GM21360 (cell line): ENCODE results near the gene PHF21A.
A peak's percentile ranks its signal among the peaks of the same experiment; 100 is the strongest.

Experiments
- ATAC-seq: cut with Tn5 transposase; IDR thresholded peaks from one replicate; pipeline ENCODE4 v1.9.1; 2021; ENCODE audit warnings: mild to moderate bottlenecking, moderate library complexity; ENCODE audit not compliant: unreplicated experiment

The PHF21A gene

DNA sequence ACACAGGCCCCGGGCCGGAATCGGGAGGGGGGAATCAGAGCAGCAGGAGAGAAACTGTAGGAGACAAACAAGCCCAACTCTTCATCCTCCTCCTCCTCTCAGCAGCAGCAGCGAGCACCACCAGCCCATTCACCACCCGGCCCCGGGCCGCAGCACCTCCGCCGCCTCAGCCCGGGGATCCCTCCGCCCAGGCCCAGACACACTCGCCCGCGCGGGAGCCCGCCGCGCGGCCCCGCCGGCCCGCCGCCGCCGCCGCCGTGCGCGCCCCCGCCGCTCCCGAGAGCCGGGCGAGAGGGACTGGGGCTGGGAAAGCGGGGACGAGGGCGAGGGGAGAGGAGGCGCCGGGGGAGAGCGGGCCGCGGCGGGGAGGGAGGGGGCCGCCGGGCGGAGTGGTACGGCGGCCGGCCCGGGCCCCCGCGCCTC, at the start of gene PHF21A:
TSS of gene PHF21A (minus strand) at position 154 of the 423 bp plus-strand sequence. CDS start 37,235 bp downstream, outside the sequence.
- ATAC-seq = peak; percentile 38

DNA sequence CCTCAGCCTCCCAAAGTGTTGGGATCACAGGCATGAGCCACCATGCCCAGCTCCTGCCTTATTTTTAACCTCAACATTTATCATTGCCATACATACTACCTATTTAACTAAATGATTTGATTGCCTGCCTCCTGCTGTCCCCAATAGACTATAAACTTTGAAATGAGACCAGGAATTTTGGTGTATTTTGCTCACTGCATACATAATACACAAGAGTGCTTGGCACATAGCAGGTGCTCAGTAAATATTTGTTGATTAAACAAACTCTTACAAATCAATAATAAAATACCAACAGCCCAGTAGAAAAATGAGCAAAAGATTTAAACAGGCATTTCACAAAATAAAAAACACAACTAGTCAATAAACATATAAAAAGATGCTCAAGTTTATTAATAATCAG, 49.5 kb upstream of the PHF21A start:
- no peak for ATAC-seq

DNA sequence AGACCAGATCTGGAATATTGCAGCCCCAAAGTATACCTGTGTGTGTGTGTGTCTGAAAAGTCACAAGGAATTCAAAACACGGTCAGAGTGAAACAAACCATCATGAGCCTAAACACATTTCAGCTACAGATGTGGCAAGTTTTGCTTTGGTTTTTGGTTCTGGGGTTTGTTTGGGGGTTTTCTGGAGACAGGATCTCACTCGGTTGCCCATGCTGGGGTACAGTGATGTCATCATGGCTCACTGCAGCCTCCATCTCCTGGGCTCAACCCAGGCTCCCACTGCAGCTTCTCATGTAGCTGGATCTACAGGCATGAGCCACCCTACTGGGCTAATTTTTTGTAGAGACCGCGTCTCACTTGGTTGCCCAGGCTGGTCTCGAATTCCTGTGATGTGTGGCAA, 41.4 kb upstream of the PHF21A start:
- no peak for ATAC-seq

DNA sequence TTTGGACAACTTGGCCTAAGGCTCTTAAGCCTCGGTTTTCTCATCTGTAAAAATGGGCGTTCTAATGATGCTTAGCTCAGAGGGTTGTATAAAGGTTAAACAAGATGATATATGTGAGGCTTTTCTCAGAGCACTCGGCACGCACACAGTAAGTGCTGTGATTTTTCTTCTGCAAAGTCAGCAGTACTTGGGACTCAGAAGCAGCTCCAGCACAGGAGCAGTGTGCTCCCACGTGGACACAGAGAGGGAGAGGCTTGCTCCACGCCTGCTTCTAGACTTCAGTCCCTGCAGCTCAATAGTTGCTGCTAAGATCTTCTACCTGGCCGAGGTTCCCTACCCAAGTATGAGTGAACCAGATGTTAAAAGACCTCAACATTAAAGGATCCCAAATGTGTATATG, 39.9 kb upstream of the PHF21A start:
- ATAC-seq = no peak

DNA sequence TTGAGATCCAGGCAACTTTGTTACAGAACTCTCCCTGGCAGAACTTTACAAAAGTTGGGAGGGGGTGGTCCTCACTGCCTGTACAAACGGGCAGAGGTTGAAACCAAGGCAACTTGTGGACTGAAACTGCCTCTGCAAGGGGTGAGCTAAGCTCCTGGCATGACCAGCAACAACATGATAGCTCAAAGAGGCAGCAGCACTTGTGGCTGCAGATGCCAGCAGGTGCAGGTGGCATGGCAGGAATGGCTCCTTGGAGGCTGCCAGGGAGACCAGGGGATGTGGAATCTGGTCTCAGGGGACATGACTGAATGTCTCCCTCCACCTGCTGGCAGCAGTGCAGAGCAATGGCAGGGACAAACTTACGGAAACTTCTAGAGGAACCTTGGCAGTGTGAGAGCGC, 38.8 kb upstream of the PHF21A start:
- no peak for ATAC-seq

DNA sequence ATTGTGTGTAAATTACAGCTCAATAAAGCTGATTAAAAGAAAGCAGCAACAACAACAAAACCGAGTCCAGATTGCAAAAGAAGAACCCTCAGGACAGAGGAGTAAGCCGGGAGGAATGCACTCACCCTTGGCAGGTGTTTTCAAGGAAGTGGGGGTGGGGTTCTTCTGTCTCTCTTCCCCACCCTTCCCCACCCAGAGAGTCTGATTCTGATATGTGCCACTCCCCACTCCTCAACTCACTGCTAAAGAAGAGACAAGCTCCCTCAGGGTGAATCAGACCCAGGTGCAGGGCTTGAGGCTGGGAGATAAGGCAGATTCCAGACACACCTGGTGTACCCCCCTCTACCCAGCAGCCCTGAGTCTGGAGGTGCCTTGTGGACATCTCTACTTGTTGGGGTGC, 38.4 kb upstream of the PHF21A start:
- ATAC-seq = no peak

DNA sequence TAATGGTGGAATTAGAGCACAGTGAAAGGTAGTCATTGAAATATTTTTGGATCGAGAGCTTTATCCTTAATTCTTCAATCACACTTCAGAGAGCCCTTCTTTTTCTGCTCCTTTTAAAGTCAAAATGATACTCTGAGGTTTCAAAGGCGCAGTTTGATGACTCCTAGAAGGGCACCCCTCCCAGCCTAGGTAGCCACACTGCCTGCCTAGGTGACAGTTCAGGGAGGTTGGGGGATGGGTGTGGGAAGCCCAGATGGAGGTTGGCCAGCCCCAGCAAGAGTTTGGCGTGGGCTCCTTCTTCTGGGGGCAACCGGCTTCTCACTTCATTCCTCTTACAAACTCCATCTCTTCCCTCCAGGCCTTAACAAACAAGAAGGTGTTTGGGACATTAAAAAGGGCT, 28.6 kb upstream of the PHF21A start:
- ATAC-seq = no peak

DNA sequence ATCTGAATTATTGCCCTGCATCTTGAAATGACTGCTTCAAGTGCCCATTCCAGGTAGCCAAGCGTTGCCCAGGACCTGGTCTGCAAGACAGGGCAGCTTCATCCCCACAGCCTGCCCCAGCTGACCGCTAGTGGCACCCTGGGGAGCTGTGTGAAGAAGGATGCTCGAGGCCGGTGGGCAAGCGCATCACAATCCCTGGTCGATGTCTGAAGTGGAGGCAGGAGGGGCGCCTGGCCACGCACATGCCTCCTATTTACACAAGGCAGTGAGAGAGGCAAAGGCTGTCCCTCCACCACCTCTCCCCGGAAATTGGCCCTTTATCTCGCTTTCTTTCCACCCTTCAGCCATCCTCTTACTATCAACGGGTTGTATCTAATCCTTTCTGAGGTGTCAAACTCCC, 28.1 kb upstream of the PHF21A start:
- ATAC-seq = no peak

DNA sequence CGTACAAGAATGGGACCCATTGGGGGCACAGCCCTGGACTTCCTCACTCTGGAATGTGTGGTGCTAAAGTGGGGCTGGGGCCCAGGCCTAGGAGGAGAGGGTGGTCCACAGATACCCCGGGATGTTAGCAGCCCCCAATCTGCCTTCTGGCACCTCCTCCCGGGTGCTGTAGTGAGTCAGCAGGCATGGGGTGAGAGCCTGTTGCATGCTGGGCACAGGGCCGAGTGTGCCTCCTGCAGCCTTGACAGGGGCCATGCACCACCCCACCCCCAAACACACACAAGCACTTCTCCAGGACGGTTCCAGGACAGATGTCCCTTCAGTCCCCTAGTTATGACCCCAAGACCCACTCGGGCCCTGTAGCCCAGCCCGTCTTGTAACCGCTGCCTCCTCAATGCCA, 23.5 kb upstream of the PHF21A start:
- ATAC-seq = no peak

DNA sequence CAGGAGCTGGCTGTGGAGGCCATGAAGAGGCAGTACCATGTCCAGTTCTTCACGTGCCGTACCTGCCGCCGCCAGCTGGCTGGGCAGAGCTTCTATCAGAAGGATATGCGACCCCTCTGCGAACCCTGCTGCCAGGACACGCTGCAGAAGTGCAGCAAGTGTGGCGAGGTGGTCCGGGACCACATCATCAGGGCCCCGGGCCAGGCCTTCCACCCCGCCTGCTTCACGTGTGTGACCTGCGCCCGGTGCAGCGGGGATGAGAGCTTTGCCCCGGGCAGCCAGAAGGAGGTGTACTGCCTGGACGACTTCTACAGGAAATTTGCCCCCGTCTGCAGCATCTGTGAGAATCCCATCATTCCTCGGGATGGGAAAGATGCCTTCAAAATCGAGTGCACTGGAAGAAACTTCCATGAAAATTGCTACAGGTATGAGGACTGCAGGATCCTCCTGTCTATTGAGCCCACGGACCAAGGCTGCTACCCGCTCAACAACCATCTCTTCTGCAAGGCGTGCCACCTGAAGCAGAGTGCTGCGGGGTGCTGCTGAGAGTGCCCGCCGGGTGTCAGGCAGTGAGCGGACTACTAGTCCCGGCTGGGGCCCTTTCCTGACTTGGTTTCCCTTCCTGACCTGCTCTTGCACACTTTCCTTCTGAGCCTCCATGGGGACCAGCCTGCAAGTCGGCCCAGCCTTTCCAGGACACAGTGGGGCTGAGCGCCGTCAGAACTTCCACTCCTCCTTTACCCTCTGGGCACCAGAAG, 22.0 kb upstream of the PHF21A start:
- no peak for ATAC-seq

DNA sequence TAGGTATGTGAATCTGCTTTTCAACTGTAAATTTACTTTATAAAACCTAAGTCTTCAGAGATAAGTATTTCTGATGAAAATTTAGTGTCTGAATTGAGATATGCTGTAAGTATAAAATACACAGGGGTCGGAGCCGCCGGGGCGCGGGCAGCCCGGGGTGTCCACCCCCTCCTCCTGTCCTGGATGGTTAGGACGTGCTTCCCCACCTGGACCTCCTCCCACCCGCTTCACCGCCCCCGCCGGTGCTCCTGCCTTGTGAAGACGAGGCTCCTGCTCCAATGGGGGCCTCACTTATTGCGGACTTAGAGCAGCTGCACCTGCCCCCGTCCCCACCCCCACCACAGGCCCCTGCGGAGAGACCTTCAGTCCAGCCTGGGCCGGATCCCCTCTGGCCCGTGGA, 21.3 kb upstream of the PHF21A start:
- no peak for ATAC-seq

DNA sequence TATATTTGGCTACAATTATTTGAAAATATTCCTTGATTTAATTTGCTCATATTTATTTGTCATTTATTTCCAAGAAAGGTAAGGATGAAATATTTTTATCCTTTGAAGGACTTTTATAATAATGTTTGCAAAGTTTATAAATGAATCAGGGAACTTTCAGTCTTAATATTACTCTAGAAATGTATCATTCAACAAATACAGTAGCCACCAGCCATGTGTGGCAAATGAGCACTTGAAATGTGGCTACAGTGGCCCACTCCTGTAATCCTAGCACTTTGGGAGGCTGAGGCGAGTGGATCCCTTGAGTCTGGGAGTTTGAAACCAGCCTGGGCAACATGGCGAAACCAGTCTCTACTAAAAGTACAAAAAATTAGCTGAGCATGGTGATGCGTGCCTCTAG, 20.3 kb upstream of the PHF21A start:
- no peak for ATAC-seq

DNA sequence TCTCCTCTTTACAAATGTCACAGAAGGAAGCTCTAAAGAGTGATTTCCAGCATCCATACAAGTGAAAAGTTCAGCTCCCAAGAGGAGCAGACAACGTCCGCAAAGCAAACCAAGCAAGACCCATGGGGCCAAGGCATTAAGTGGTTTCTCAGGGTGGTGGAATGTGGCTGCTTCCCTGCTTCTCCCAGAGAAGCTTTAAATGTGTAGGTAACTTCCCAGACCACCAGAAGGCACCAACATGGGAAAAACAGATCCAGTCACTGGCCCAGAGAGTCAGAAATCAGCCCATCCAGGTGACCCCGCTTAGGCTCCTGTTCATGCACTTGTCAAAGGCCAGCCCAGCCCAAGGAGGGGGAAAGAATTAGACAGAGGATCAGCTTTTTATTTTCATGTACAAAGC, 13.3 kb upstream of the PHF21A start:
- no peak for ATAC-seq

DNA sequence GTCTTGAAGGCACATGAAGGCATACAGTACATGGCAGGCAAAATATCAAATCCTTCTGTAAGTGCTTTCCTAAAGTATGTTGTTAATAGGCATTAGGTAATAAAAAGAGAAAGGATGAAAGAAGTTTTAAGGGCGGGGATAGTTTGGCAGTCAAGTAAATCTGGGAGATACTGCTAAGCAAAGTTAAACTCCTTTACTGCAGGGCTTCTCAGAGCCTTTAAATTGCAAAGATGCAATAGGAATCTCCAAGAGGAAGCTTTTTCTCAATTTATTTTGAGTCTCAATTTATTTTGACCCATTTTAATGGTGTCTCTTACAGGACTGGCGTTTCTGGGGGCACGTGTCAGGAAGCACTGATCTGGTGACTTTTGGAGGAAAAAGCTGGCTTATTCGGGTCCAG, 12.8 kb upstream of the PHF21A start:
- ATAC-seq = no peak

DNA sequence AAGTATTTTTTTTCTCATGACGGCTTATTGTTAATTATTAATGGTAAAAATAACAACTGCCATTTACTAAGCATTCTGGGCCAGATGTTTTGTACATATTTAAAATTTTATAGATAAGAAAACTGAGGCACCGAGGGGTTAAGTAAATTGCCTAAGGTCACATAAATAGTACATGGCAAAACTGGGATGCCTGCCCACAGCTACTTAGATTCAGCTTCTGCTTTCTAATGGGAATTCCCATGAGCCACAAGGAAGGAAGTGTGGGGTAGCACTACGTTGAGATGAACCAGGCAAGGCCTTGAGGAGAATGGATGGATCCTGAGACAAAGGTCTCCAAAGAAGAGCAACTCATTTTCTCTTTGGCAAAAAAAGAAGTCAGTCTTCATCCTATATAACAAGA, 11.9 kb upstream of the PHF21A start:
- ATAC-seq = no peak

DNA sequence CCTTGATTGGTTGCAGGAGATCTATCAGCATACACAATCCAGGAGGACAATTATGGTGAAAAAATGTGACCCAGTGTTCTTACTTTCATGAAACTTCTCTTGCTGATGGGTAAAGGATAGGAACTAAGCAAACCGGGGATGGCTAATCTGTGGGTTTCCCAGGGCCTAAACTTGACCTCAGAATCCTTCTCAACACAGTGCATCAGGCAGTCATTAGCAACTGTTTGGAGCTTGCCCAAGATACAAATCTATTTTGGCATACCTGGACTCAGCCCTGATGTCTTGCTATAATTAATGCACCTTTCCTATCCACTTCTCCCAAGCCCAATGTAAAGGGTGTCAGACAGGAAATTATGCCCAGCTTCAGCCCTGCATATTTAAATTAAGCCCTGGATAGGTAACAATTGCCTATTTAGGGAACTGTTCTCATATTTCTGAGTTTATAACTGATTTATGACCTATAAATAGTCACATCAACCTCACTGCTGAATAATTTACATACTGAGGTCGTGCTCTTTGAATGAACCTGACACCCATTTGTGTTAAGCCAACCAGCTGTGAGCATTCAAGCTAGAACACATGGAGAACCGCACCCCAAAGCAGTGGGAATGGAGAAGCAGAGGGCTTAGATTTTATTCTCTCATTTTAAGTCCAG, 9.2 kb upstream of the PHF21A start:
- ATAC-seq = no peak

DNA sequence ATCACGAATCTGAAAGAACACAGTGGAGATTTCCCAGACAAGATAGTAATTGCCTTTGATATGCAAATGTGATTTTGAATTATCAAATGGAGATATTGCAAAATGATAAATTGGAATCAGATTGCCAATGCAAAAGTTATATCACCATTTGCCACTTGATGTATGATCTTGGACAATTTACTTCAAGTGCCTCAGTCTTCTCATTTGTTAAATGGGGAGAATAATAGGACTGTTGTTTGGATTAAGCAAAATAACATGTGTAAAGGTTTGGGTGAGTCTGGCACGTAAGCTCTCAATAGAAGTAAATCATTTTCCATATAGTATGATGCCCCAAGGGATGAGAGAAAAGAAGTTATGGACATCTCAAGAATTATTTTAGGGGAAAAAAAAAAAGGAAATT, 7.9 kb upstream of the PHF21A start:
- ATAC-seq = no peak

DNA sequence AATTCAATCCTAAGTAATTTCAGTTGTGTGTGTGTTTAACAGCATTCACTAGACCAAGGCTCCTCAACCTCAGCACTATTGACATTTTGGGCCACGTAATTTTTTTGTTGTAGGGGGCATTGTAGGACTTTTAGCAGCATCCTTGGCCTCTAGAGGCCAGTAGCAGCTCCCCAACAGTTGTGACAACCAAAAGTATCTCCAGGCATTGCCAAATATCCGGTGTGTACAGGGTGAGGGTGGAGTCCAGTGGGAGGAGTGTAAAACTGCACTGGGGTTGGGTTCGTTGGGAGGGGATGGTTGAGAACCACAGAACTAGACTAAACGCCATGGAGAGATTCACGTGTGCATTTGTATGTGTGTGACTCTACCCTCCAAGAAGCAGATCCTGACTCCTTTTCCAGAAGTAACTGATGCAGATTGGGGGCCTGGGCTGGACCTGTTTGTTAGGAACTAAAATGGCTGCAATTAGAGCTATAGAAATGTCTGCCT, 5.9 kb upstream of the PHF21A start:
- ATAC-seq = peak; percentile 73

DNA sequence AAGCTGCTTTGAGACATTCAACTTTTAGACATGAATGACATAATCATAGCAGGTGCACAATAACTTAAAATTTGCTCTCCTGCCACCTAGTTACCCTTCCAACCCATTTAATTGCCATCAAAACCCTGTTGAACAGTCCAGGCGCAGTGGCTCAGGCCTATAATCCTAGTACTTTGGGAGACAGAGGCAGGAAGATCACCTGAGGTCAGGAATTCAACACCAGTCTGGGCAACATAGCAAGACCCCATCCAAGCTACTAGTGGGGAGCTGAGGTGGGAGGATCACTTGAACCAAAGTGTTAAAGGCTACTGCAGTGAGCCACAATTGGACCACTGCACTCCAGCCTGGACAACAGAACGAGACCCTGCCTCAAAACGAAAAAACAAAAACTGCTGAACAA, 4.0 kb upstream of the PHF21A start:
- no peak for ATAC-seq

DNA sequence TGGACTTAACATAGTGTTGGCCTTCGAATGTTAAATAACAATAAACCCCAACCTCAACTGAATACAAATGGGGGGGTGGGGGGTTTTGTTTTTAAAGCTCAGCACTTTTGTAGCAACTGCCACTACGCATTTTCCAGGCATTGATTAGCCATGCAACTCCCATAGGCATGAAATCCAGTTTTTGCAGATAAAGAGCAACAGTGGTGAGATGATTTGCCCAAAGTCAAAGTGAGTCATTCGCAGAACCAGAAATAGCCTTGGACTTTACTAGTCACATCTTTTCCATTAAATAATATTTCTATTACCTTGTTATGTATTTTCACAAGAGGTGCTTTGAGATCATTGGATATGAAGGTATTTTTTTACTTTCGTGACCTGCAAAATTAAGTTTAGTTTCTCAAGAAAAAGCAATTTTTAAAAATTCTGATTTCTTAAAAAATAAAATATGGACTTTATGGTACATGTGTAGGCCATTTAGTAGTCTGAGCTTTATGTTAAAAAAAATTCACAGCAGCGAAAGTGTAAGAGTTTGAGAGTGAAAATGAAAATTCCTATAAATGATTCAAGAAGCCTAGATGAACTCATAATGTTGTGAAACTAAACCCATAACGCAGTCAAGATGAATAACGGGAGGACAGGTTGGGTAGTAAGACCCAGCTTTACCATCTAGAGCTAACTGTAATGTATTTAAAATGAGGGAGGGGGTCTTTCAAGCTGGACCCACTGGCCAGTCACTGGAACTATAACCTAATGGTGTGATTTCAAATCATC, 1.9 kb upstream of the PHF21A start:
- ATAC-seq = no peak

DNA sequence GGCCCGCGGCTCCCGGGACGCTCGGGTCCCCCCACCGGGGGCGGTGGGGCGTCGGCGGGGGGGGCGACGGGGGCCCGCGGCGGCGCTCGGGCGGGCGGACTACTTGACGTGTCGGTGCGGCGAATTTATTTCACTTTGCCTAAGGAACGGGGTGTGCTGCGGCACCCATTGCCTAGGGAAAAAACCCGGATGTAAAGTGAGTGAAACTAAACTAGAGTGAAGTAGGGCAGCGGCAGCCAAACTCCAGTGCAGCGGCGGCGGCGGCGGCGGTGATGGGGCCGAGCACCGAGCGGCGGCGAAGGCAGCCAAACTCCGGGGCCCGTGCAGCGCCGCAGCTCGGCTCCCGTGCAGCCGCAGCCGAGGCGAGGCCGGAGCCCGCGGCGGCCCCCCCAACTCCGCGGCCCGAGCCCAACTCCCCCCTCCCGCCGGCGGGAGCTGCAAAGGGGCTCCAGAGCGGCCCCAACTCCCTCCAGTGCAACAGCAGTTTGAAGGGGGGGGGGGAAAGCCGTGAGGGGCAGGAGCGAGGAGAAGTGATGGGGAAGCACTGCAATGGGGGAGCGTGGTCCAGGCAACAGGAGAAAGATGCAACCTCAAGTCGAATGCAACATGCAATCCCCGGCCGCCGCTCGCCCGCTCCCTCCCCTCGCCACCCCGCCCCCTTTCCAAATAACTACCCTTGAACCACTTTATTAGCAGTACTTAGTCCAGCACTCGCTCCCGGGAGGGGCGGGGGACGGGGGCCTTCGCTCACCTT, 647 bp upstream of the PHF21A start:
- peak; percentile 33 for ATAC-seq
